Lower lobe of right lung (tissue), 2 donors: ENCODE results near the gene NACC2. TPM values are rescaled to one million over a fixed set of nuclear protein-coding genes. Genes with fewer than 3 reads are reported as not detected.

Source experiments
- ATAC-seq, 2 donors: fragments of 200-7000 bp; cut with Tn5 transposase; one replicate each; pipeline ENCODE4 v1.9.1; 2020 to 2022; ENCODE audit warnings: mild to moderate bottlenecking in 2 of 2, moderate library complexity in 2 of 2
- DNase-seq: peaks from one replicate; pipeline ENCODE4 v3.0.0-alpha.2; 2020
- H3K27ac ChIP-seq: fragments of 200-600 bp; one replicate; pipeline ENCODE4 v1.8.0; 2022
- H3K27me3 ChIP-seq: fragments of 200-600 bp; one replicate; pipeline ENCODE4 v1.8.0; 2022; ENCODE audit warnings: low read depth
- H3K36me3 ChIP-seq: fragments of 200-600 bp; one replicate; pipeline ENCODE4 v1.8.0; 2022; ENCODE audit warnings: mild to moderate bottlenecking
- H3K4me1 ChIP-seq: fragments of 200-600 bp; one replicate; pipeline ENCODE4 v1.8.0; 2022
- H3K4me3 ChIP-seq: fragments of 200-600 bp; one replicate; pipeline ENCODE4 v1.8.0; 2022; ENCODE audit warnings: mild to moderate bottlenecking
- H3K9me3 ChIP-seq: fragments of 200-600 bp; one replicate; pipeline ENCODE4 v1.8.0; 2022
- CTCF ChIP-seq: fragments of 200-600 bp; IDR thresholded peaks from one replicate; pipeline ENCODE4 v1.8.0; 2022; ENCODE audit warnings: antibody characterized with exemption, mild to moderate bottlenecking
- intact Hi-C: fragments of 100-400 bp; cut with DNase I; formaldehyde crosslinking; loops from one replicate; pipeline ENCODE4 v1.11.0; 2022
- total RNA-seq: library from RNA; stranded (reverse); fragmentation: NEBNext Ultra II Directional; extraction: Animal tissue kit (Norgen Biotek cat#: 25700); gene quantifications from one replicate; pipeline ENCODE4 v1.2.1, GENCODE V29; 2021
- donor health status: DM: no; HTN: yes; CAD: no; lungs with severe emphysema.

NACC2 gene
- total RNA-seq, 1 donor from 2014 or later = 27.0 TPM

- Histone ChIP-seq H3K36me3 (no peaks in the 10 kb centered on the region), H3K27ac (no peak overlapping the region), H3K27me3 (peaks cover 10% of the 10 kb centered on the region), H3K4me3 (no peak overlapping the region), H3K4me1 (peaks cover 26% of the 10 kb centered on the region), H3K9me3 (no peaks in the 10 kb centered on the region)
- intact Hi-C loops = no loop called here
- ATAC-seq (peak in 1 of 2 donors; percentile 17), DNase-seq (peak; percentile 66)
- no peak for TF ChIP-seq CTCF
These were observed 121.5 kb downstream of the NACC2 start for GRCh38 chr9:135973277-135974219.

- H3K9me3 ChIP-seq = no peaks in the 10 kb centered on the region
- no peaks in the 10 kb centered on the region for H3K36me3 ChIP-seq
- ATAC-seq (peak; percentile 78 to 83), DNase-seq (peak; percentile 74)
- no peak for TF ChIP-seq CTCF
- peaks cover 7% of the 10 kb centered on the region for H3K27me3 ChIP-seq
- intact Hi-C loops = no loop called here
- H3K27ac ChIP-seq = no peak overlapping the region
- H3K4me1 ChIP-seq = peaks cover 35% of the 10 kb centered on the region
- H3K4me3 ChIP-seq = no peak overlapping the region
These were observed 123.2 kb downstream of the NACC2 start for GRCh38 chr9:135971892-135972291.

GRCh38 chr9:135971111-135971766 lies 123.8 kb downstream of the NACC2 start:
- ATAC-seq (no peak), DNase-seq (no peak)
- Histone ChIP-seq H3K27me3 (peaks cover under 1% of the 10 kb centered on the region), H3K4me1 (peaks cover 35% of the 10 kb centered on the region), H3K9me3 (no peaks in the 10 kb centered on the region), H3K4me3 (no peak overlapping the region), H3K36me3 (no peaks in the 10 kb centered on the region), H3K27ac (no peak overlapping the region)
- intact Hi-C loops = no loop called here
- no peak for TF ChIP-seq CTCF

- TF ChIP-seq CTCF = no peak
- Histone ChIP-seq H3K36me3 (no peaks in the 10 kb centered on the region), H3K27ac (no peak overlapping the region), H3K4me1 (peaks cover 35% of the 10 kb centered on the region), H3K9me3 (no peaks in the 10 kb centered on the region), H3K27me3 (no peaks in the 10 kb centered on the region), H3K4me3 (no peak overlapping the region)
- DNase-seq (no peak), ATAC-seq (no peak)
- intact Hi-C loops = no loop called here
These were observed 124.8 kb downstream of the NACC2 start for GRCh38 chr9:135970128-135970815.

- DNase-seq = no peak
These were observed 125.9 kb downstream of the NACC2 start for GRCh38 chr9:135969064-135969683.

More at GRCh38 chr9:135969064-135969683, 125.9 kb downstream of the NACC2 start:
- TF ChIP-seq CTCF = no peak
- H3K27me3 ChIP-seq = no peaks in the 10 kb centered on the region
- H3K4me3 ChIP-seq = no peak overlapping the region
- peaks cover 35% of the 10 kb centered on the region for H3K4me1 ChIP-seq
- intact Hi-C loops = no loop called here
- no peak for ATAC-seq
- peak overlapping the region; percentile 5 for H3K27ac ChIP-seq
- no peaks in the 10 kb centered on the region for H3K36me3 ChIP-seq
- H3K9me3 ChIP-seq = no peaks in the 10 kb centered on the region
